ENCODE data around the gene CD93.

DNA sequence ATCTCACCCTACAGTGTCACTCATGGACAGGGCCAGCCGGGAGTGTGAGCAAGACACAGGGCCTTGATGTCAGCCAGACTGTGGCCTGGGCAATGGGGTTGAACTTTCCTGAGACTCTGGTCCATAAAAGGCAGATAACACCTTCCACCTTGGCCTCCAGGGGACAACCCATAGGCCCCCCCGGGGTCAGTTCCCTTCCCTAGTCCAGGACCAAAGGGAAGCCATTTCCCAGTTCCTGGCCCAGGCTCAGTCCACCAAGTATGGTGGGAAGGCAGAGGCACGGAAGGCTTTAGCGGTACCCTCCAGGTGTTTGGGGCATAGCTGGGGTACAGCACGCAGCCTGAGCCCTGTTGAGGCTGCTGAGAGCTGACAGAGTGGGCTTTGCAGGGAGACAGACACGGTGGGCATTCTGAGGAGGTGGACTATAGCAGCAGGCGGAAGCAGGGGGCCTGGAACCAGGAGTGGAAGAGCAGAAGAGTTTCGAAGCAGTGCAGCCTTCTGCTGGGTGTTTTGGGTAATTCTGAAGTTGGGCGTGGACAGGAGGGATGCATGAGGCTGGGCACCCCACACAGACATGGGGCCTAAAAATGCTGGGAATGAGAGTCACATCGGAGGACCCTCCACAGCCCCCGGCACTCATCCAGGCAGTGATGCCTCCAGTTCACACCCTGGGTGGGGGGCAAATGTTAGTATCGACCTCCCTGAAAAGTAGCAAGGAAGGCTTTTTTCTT, 43.9 kb upstream of the CD93 start:
- TF ChIP-seq CTCF (IDR thresholded peaks at IDR 0.05 in 4 of 5, conservative IDR thresholded peaks at IDR 0.05 in 1 of 5) (no peak), POLR2A (IDR thresholded peaks at IDR 0.05) (no peak)
